ENCODE measurements around the gene BLVRB.

The BLVRB gene

GRCh38 chr19:40444000-40444824 lies 21.3 kb downstream of the BLVRB start, which contains the start of gene SERTAD3:
TSS of gene SERTAD3 (minus strand) at chr19:40444335. CDS start at chr19:40442080, 2,255 bp downstream.
- no peak for TF ChIP-seq CTCF (IDR thresholded peaks at IDR 0.05; ENCODE audit: borderline replicate concordance, control extremely low read depth, extremely low read depth, insufficient read depth, missing control alignments)
- DNase-seq (ENCODE audit: low spot score) = peak; percentile 97

GRCh38 chr19:40443131-40443999 lies 22.2 kb downstream of the BLVRB start:
- DNase-seq (ENCODE audit: low spot score) = peak; percentile 98
- TF ChIP-seq CTCF (IDR thresholded peaks at IDR 0.05; ENCODE audit: borderline replicate concordance, control extremely low read depth, extremely low read depth, insufficient read depth, missing control alignments) = no peak
- in situ Hi-C loops (cut with MboI; ENCODE audit: low sequenced_read_pairs, unreplicated experiment) = no loop called here

More at GRCh38 chr19:40444000-40444824, 21.3 kb downstream of the BLVRB start, which contains the start of gene SERTAD3:
- in situ Hi-C loops (cut with MboI; ENCODE audit: low sequenced_read_pairs, unreplicated experiment) = no loop called here

- in situ Hi-C loops (cut with MboI; ENCODE audit: low sequenced_read_pairs, unreplicated experiment) = no loop called here
- DNase-seq (ENCODE audit: low spot score) = no peak
- no peak for TF ChIP-seq CTCF (IDR thresholded peaks at IDR 0.05; ENCODE audit: borderline replicate concordance, control extremely low read depth, extremely low read depth, insufficient read depth, missing control alignments)
Measured at GRCh38 chr19:40442328-40443130, 23.0 kb downstream of the BLVRB start.

GRCh38 chr19:40441719-40442253 lies 23.8 kb downstream of the BLVRB start:
- TF ChIP-seq CTCF (IDR thresholded peaks at IDR 0.05; ENCODE audit: borderline replicate concordance, control extremely low read depth, extremely low read depth, insufficient read depth, missing control alignments) = no peak
- DNase-seq (ENCODE audit: low spot score) = no peak
- in situ Hi-C loops (cut with MboI; ENCODE audit: low sequenced_read_pairs, unreplicated experiment) = no loop called here

- DNase-seq (ENCODE audit: low spot score) = no peak
- TF ChIP-seq CTCF (IDR thresholded peaks at IDR 0.05; ENCODE audit: borderline replicate concordance, control extremely low read depth, extremely low read depth, insufficient read depth, missing control alignments) = no peak
- in situ Hi-C loops (cut with MboI; ENCODE audit: low sequenced_read_pairs, unreplicated experiment) = no loop called here
Measured at GRCh38 chr19:40438284-40438683, 27.3 kb downstream of the BLVRB start.

Measured in GM13976 (cell line).